ENCODE data around the gene NFATC2.

Gene NFATC2

DNA sequence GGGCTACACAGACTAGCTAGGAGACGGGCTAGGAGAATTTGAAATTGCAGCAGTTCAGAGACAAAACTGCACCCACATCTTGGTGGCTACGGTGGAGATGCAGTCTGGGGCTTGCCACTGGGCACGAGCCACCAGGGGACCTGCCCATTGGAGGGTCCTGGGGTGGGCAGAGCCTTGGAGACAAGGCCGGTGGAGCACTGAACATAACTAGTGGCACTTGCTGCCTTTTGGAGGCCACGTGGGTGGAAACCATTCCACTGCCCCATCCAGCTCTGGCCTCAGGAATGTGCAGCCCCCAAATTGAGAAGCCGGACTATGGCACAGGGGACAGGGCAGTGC, 113.4 kb downstream of the NFATC2 start:
- TF ChIP-seq, protein P1, sequence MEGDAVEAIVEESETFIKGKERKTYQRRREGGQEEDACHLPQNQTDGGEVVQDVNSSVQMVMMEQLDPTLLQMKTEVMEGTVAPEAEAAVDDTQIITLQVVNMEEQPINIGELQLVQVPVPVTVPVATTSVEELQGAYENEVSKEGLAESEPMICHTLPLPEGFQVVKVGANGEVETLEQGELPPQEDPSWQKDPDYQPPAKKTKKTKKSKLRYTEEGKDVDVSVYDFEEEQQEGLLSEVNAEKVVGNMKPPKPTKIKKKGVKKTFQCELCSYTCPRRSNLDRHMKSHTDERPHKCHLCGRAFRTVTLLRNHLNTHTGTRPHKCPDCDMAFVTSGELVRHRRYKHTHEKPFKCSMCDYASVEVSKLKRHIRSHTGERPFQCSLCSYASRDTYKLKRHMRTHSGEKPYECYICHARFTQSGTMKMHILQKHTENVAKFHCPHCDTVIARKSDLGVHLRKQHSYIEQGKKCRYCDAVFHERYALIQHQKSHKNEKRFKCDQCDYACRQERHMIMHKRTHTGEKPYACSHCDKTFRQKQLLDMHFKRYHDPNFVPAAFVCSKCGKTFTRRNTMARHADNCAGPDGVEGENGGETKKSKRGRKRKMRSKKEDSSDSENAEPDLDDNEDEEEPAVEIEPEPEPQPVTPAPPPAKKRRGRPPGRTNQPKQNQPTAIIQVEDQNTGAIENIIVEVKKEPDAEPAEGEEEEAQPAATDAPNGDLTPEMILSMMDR (IDR thresholded peaks at IDR 0.05; ENCODE audit: low read depth, low read length) = no peak
- DNase-seq (ENCODE audit: low read depth, low spot score) = no peak
- in situ Hi-C loops (cut with HindIII; ENCODE audit: low sequenced_read_pairs) = no loop called here
- no peak overlapping the region for H3K4me3 ChIP-seq (ENCODE audit: low read depth, low read length)

GRCh38 chr20:51428401-51429143, 113.9 kb downstream of the NFATC2 start:
- H3K4me3 ChIP-seq (ENCODE audit: low read depth, low read length) = no peak overlapping the region
- TF ChIP-seq, protein P1 (IDR thresholded peaks at IDR 0.05; ENCODE audit: low read depth, low read length) = no peak
- DNase-seq (ENCODE audit: low read depth, low spot score) = peak; percentile 28
- in situ Hi-C loops (cut with HindIII; ENCODE audit: low sequenced_read_pairs) = no loop called here

- DNase-seq (ENCODE audit: low read depth, low spot score) = no peak
- TF ChIP-seq, protein P1 (IDR thresholded peaks at IDR 0.05; ENCODE audit: low read depth, low read length) = no peak
- in situ Hi-C loops (cut with HindIII; ENCODE audit: low sequenced_read_pairs) = no loop called here
Measured at GRCh38 chr20:51427651-51428291, 114.7 kb downstream of the NFATC2 start.

GRCh38 chr20:51426718-51427650, 115.5 kb downstream of the NFATC2 start:
- in situ Hi-C loops (cut with HindIII; ENCODE audit: low sequenced_read_pairs) = no loop called here
- H3K4me3 ChIP-seq (ENCODE audit: low read depth, low read length) = no peak overlapping the region
- TF ChIP-seq, protein P1 (IDR thresholded peaks at IDR 0.05; ENCODE audit: low read depth, low read length) = no peak
- DNase-seq (ENCODE audit: low read depth, low spot score) = no peak

More at GRCh38 chr20:51427651-51428291, 114.7 kb downstream of the NFATC2 start:
- H3K4me3 ChIP-seq (ENCODE audit: low read depth, low read length) = no peak overlapping the region

DNA sequence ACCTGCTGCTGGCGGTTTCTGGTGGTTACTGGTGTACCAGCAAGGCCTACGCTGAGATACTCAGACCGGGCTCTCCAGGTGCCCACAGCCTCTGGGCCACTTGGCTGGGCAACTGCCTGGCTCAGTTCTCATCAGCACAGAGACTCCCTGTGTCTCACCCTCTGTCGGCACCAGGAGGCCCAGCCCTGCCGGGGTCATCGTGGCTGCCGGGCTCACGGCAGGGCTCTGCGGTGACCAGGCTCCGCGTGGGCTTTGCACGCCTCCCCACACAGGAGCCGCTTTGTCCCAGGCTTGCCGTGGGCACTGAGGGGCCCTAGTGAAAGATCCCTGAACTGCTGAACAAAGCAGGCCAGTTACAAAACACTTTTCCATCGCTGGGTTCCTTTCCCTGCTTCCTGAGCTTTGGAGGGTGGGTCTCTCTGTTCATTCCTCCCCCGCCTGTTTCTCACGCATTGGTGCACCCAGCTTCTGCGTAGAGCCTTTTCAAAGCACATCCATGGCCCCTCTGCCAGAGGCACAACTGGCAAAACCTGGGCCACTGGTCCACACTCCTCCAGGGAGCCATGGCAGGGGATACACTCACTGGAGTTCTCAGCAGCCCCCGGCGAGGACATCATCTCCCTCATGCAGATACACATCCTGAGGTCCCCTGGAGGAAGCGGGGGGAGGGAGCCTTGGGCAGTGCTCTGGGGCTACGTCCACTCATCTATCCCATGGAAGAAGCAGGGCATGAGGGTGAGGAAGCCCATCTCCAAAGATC, 117.0 kb downstream of the NFATC2 start:
- in situ Hi-C loops (cut with HindIII; ENCODE audit: low sequenced_read_pairs) = no loop called here
- H3K4me3 ChIP-seq (ENCODE audit: low read depth, low read length) = no peak overlapping the region
- TF ChIP-seq, protein P1 (IDR thresholded peaks at IDR 0.05; ENCODE audit: low read depth, low read length) = no peak
- no peak for DNase-seq (ENCODE audit: low read depth, low spot score)
